ENCODE data around the gene RNF41. TPM values are rescaled to one million over a fixed set of nuclear protein-coding genes. Genes with fewer than 3 reads are reported as not detected.

RNF41 gene
- total and polyA plus RNA-seq, 2 of the 13 experiments (the other 11 are each of a cell fraction or from before 2014, with no cell fraction given): 27.1 to 39.4 TPM

- peak; percentile 98 for TF ChIP-seq ZFP91 (CRISPR knock-in tag; IDR thresholded peaks at IDR 0.05; ENCODE audit: borderline replicate concordance)
- TF ChIP-seq ATF7-NPFF (CRISPR knock-in tag; IDR thresholded peaks at IDR 0.05; ENCODE audit: low read depth): no peak
- no peak for TF ChIP-seq ZFP36 (IDR thresholded peaks at IDR 0.05; ENCODE audit: borderline replicate concordance, low read depth, low read length, partially characterized antibody)
- no peak for TF ChIP-seq SNAPC5 (CRISPR knock-in tag; IDR thresholded peaks at IDR 0.05; ENCODE audit: borderline replicate concordance)
- TF ChIP-seq ZNF800 (CRISPR knock-in tag; IDR thresholded peaks at IDR 0.05): no peak
- TF ChIP-seq ARNTL (CRISPR knock-in tag; IDR thresholded peaks at IDR 0.05): no peak
- TF ChIP-seq ZNF33A (CRISPR knock-in tag; IDR thresholded peaks at IDR 0.05; ENCODE audit: borderline replicate concordance): no peak
- no peak for TF ChIP-seq NR2F1 (CRISPR knock-in tag; IDR thresholded peaks at IDR 0.05)
- no peak for TF ChIP-seq E2F5 (CRISPR knock-in tag; conservative IDR thresholded peaks at IDR 0.05)
- no peak for TF ChIP-seq ZSCAN22 (CRISPR knock-in tag; IDR thresholded peaks at IDR 0.05)
- TF ChIP-seq ZNF709 (CRISPR knock-in tag; IDR thresholded peaks at IDR 0.05): no peak
- no peak for TF ChIP-seq ZHX1 (CRISPR knock-in tag; IDR thresholded peaks at IDR 0.05; ENCODE audit: low read depth)
- no peak for TF ChIP-seq SIN3A (IDR thresholded peaks at IDR 0.05; ENCODE audit: borderline replicate concordance, low read depth, low read length)
- TF ChIP-seq ZNF543 (CRISPR knock-in tag; IDR thresholded peaks at IDR 0.05): no peak; the same call in 1 of the 2 replicates
- no peak for TF ChIP-seq CC2D1A (CRISPR knock-in tag; IDR thresholded peaks at IDR 0.05)
- no peak for TF ChIP-seq FOXA1 (IDR thresholded peaks at IDR 0.05)
- TF ChIP-seq FOXA1 (CRISPR knock-in tag; IDR thresholded peaks at IDR 0.05): no peak
- TF ChIP-seq ZFP1 (CRISPR knock-in tag; IDR thresholded peaks at IDR 0.05): no peak
- no peak for TF ChIP-seq JDP2 (CRISPR knock-in tag; IDR thresholded peaks at IDR 0.05; ENCODE audit: borderline replicate concordance)
- no peak for TF ChIP-seq MBNL3 (CRISPR knock-in tag; conservative IDR thresholded peaks at IDR 0.05)
- no peak for TF ChIP-seq SRSF1 (optimal IDR thresholded peaks at IDR 0.05; ENCODE audit: low read depth, low read length)
- no peak for TF ChIP-seq REXO4 (CRISPR knock-in tag; IDR thresholded peaks at IDR 0.05; ENCODE audit: borderline replicate concordance)
- TF ChIP-seq ZC3H4 (CRISPR knock-in tag; IDR thresholded peaks at IDR 0.05; ENCODE audit: borderline replicate concordance): peak; percentile 76; the same call in 1 of the 2 replicates
- TF ChIP-seq ADNP (CRISPR knock-in tag; IDR thresholded peaks at IDR 0.05): no peak
These were observed 8.3 kb upstream of the RNF41 start, which contains the start of gene SLC39A5 (continued) for GRCh38 chr12:56229916-56230431.

All from HepG2 (cell line).